T-helper 17 cell (primary cell): ENCODE measurements around the gene DYNC1H1. TPM values are rescaled to one million over a fixed set of nuclear protein-coding genes. Genes with fewer than 3 reads are reported as not detected.
"Not testable (repeated sequence)": the region's sequence is repeated elsewhere in the genome, so short reads cannot be mapped to it uniquely, and the experiment has no call there.

Experiments used
- ATAC-seq: fragments of 150-1000 bp; cut with Tn5 transposase; 2 replicates; pipeline ENCODE4 v1.10.0; 2021; ENCODE audit warnings: mild to moderate bottlenecking, moderate library complexity
- DNase-seq, 3 donors: peaks; one replicate each; pipeline versions ENCODE4 v3.0.0 to v3.0.0-alpha.2; 2020 to 2021
- H3K9me3 ChIP-seq: one replicate; pipeline ENCODE4 v1.7.0; 2013; ENCODE audit warnings: low read length, mild to moderate bottlenecking; ENCODE audit not compliant: control insufficient read depth, poor library complexity, severe bottlenecking
- H3K27ac Mint-ChIP-seq: one replicate; pipeline ENCODE4 v1.8.0; 2022; ENCODE audit warnings: mild to moderate bottlenecking, moderate library complexity, mixed read lengths
- H3K27me3 Mint-ChIP-seq: one replicate; pipeline ENCODE4 v1.8.0; 2022; ENCODE audit warnings: mixed read lengths
- H3K36me3 Mint-ChIP-seq: one replicate; pipeline ENCODE4 v1.8.0; 2022; ENCODE audit warnings: low read depth, mixed read lengths
- H3K4me1 Mint-ChIP-seq: one replicate; pipeline ENCODE4 v1.8.0; 2022; ENCODE audit warnings: mild to moderate bottlenecking, mixed read lengths
- H3K4me3 Mint-ChIP-seq: one replicate; pipeline ENCODE4 v1.8.0; 2022; ENCODE audit warnings: mild to moderate bottlenecking, moderate library complexity, mixed read lengths
- total RNA-seq, 4 donors: library from RNA in 2 of 4; stranded (reverse) in 2 of 4; gene quantifications; one replicate each; pipeline ENCODE4 v1.2.3 and lab custom pipeline; 2022 to 2026

The DYNC1H1 gene
- total RNA-seq, 2 donors from 2014 or later, result 318 to 366 TPM

GRCh38 chr14:101977311-101978071 lies 13.1 kb downstream of the DYNC1H1 start:
- Mint-ChIP-seq H3K4me3 (no peak overlapping the region), H3K27ac (no peak overlapping the region), H3K27me3 (no peaks in the 10 kb centered on the region), H3K36me3 (peaks cover 7% of the 10 kb centered on the region), H3K4me1 (peaks cover 10% of the 10 kb centered on the region)
- H3K9me3 ChIP-seq, result no peaks in the 10 kb centered on the region
- ATAC-seq, result no peak
- no peak for DNase-seq

DNA sequence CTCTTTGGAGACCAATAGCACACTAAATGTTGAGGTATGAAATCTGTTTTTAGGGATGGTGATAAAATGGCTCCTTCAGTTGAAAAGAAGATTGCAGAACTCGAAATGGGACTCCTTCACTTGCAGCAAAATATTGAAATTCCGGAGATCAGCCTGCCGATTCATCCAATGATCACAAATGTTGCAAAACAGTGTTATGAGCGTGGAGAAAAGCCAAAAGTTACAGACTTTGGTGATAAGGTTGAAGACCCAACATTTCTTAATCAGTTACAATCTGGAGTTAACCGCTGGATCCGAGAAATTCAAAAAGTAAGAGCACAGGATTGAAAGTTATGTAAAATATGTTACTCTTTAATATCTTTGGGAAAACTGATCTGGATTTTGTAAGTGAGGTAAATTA lies 15.3 kb downstream of the DYNC1H1 start:
- H3K36me3 Mint-ChIP-seq, result peaks cover 9% of the 10 kb centered on the region
- DNase-seq, result no peak

GRCh38 chr14:101980251-101980650 lies 15.9 kb downstream of the DYNC1H1 start:
- Mint-ChIP-seq H3K27me3 (no peaks in the 10 kb centered on the region), H3K36me3 (peaks cover 9% of the 10 kb centered on the region), H3K4me1 (peaks cover 9% of the 10 kb centered on the region), H3K27ac (no peak overlapping the region), H3K4me3 (no peak overlapping the region)
- ATAC-seq, result no peak
- no peaks in the 10 kb centered on the region for H3K9me3 ChIP-seq
- no peak for DNase-seq

More for the DNA sequence above, 15.3 kb downstream of the DYNC1H1 start:
- H3K9me3 ChIP-seq, result no peaks in the 10 kb centered on the region
- Mint-ChIP-seq H3K27me3 (no peaks in the 10 kb centered on the region), H3K4me1 (peaks cover 12% of the 10 kb centered on the region), H3K4me3 (no peak overlapping the region), H3K27ac (no peak overlapping the region)
- no peak for ATAC-seq

DNA sequence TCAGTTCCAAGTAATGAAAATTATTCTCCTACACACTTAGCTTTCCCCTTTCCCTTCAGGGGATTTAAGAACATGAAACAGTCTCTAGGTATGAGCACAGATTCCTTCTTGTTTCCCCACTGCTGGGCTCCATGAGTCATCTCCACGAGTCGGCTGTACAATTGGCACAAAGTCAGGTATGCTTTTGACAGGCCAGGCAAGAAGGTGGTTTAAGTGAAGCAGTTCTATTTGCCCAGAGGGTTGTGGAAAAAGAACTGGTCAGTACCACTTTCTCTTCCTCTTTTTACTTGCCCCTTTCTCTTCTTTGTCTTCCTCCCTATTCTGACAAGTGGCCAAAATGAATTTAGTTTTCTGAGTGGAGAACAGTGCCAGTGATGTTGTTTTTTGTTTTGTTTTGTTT lies 16.3 kb downstream of the DYNC1H1 start:
- Mint-ChIP-seq H3K27ac (no peak overlapping the region), H3K4me3 (no peak overlapping the region)

DNA sequence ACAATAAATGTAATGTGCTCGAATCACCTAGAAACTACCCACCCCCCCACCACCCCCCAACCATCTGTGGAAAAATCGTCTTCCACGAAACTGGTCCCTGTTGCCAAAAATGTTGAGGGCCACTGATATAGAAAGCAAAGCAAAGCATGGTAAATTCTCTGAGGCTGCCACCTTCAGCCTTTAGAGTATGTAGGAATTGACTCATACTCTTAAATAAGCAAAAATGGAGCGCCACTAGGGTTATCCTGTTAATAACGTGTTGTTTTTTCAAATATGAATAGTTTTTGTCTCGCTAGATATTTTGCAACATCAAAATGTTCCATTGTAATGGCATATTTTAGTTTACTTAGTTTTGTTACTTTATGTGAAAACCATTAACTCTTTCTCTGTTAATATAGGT lies 18.2 kb downstream of the DYNC1H1 start:
- Mint-ChIP-seq H3K36me3 (peaks cover 12% of the 10 kb centered on the region), H3K27me3 (no peaks in the 10 kb centered on the region), H3K4me3 (no peak overlapping the region), H3K27ac (no peak overlapping the region), H3K4me1 (peaks cover 8% of the 10 kb centered on the region)
- no peaks in the 10 kb centered on the region for H3K9me3 ChIP-seq
- ATAC-seq (no peak), DNase-seq (no peak)

More for the DNA sequence above, 16.3 kb downstream of the DYNC1H1 start:
- Mint-ChIP-seq H3K4me1 (peaks cover 8% of the 10 kb centered on the region), H3K36me3 (peaks cover 9% of the 10 kb centered on the region), H3K27me3 (no peaks in the 10 kb centered on the region)
- no peak for DNase-seq
- H3K9me3 ChIP-seq, result no peaks in the 10 kb centered on the region
- no peak for ATAC-seq

GRCh38 chr14:101984831-101985230 lies 20.5 kb downstream of the DYNC1H1 start:
- not testable (repeated sequence) for H3K4me1 Mint-ChIP-seq, H3K4me3 Mint-ChIP-seq, H3K27me3 Mint-ChIP-seq, ATAC-seq, H3K27ac Mint-ChIP-seq, DNase-seq, H3K9me3 ChIP-seq
- peaks cover 12% of the 10 kb centered on the region for H3K36me3 Mint-ChIP-seq

- Mint-ChIP-seq H3K4me1 (peaks cover 2% of the 10 kb centered on the region), H3K27me3 (no peaks in the 10 kb centered on the region), H3K36me3 (peaks cover 5% of the 10 kb centered on the region), H3K27ac (peak overlapping the region; percentile 37), H3K4me3 (no peak overlapping the region)
- ATAC-seq (no peak), DNase-seq (no peak)
- H3K9me3 ChIP-seq, result no peaks in the 10 kb centered on the region
Observed at GRCh38 chr14:101985957-101986356, 21.6 kb downstream of the DYNC1H1 start.

- no peaks in the 10 kb centered on the region for H3K27me3 Mint-ChIP-seq
- peaks cover 5% of the 10 kb centered on the region for H3K36me3 Mint-ChIP-seq
- H3K27ac Mint-ChIP-seq, result no peak overlapping the region
- no peaks in the 10 kb centered on the region for H3K9me3 ChIP-seq
- no peak overlapping the region for H3K4me3 Mint-ChIP-seq
- no peak for DNase-seq
- no peak for ATAC-seq
- peaks cover 2% of the 10 kb centered on the region for H3K4me1 Mint-ChIP-seq
Observed at GRCh38 chr14:101986953-101987352, 22.6 kb downstream of the DYNC1H1 start.

DNA sequence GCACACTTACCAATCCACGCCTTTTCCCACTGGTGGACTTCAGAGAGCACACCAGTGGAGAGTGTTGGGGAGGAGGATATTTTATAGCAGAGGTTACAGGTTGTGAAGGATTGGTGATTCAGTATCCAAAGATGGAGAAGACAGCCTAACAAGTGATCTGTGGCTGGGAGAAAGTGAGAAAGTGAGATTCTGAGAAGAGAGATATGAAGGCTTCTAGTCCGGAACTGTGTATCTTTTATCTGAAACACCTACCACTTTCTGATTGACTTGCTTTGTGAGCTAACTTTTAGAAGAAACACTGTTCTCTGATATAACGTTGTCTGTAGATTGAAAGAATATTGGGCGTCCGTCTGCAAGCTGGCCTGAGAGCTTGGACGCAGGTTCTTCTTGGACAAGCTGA lies 24.0 kb downstream of the DYNC1H1 start:
- Mint-ChIP-seq H3K4me1 (peaks cover 8% of the 10 kb centered on the region), H3K4me3 (no peak overlapping the region), H3K36me3 (peaks cover 14% of the 10 kb centered on the region), H3K27me3 (no peaks in the 10 kb centered on the region), H3K27ac (no peak overlapping the region)
- H3K9me3 ChIP-seq, result no peaks in the 10 kb centered on the region
- ATAC-seq, result no peak
- no peak for DNase-seq

DNA sequence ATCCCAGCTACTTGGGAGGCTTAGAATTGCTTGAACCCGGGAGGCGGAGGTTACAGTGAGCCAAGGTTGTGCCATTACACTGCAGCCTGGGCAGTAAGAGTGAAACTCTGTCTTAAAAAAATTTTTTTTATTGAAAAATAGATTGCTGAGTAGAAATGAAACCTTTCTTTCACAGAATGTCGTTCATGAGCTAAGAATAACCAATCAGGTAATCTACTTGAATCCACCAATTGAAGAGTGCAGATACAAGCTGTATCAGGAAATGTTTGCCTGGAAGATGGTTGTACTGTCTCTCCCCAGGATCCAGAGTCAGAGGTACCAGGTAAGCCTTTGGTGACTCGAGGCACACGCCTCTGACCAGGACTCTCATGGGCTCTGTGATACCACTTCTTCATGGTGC lies 27.0 kb downstream of the DYNC1H1 start:
- peaks cover 20% of the 10 kb centered on the region for H3K36me3 Mint-ChIP-seq
- no peak for DNase-seq
- peaks cover 12% of the 10 kb centered on the region for H3K4me1 Mint-ChIP-seq
- no peaks in the 10 kb centered on the region for H3K27me3 Mint-ChIP-seq
- H3K27ac Mint-ChIP-seq, result peak overlapping the region; percentile 32
- H3K9me3 ChIP-seq, result no peaks in the 10 kb centered on the region
- no peak overlapping the region for H3K4me3 Mint-ChIP-seq
- ATAC-seq, result no peak

DNA sequence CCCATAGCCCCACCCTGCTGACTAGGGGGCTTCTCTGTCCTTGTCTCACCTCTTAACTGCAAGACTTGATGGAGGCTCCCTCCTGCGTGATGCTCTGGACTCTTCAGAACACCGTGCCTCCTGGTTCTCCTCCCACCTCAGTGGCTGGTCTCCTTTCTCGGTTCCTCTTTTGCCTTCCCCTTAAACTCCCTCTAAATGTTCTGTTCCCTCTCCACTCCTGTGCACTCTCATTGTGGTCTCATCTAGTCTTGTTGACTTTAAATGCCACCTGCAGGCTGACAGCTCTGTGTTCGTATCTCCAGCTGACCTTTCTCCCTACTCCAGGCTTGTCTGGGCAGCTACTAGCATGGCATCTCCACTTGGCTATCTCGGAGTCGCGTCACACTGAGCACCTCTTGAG lies 28.3 kb downstream of the DYNC1H1 start:
- Mint-ChIP-seq H3K4me1 (peaks cover 13% of the 10 kb centered on the region), H3K4me3 (no peak overlapping the region), H3K27me3 (no peaks in the 10 kb centered on the region), H3K36me3 (peaks cover 24% of the 10 kb centered on the region), H3K27ac (peak overlapping the region; percentile 82)
- ATAC-seq (peak; percentile 36), DNase-seq (no peak)
- H3K9me3 ChIP-seq, result no peaks in the 10 kb centered on the region

- Mint-ChIP-seq H3K36me3 (peaks cover 20% of the 10 kb centered on the region), H3K27ac (no peak overlapping the region), H3K27me3 (no peaks in the 10 kb centered on the region), H3K4me3 (no peak overlapping the region), H3K4me1 (peaks cover 12% of the 10 kb centered on the region)
- ATAC-seq, result no peak
- DNase-seq, result no peak
- no peaks in the 10 kb centered on the region for H3K9me3 ChIP-seq
Observed at GRCh38 chr14:101997429-101998336, 33.3 kb downstream of the DYNC1H1 start.

- H3K9me3 ChIP-seq, result no peaks in the 10 kb centered on the region
- H3K36me3 Mint-ChIP-seq, result peaks cover 4% of the 10 kb centered on the region
- no peak overlapping the region for H3K27ac Mint-ChIP-seq
- H3K4me1 Mint-ChIP-seq, result peaks cover 2% of the 10 kb centered on the region
- no peak overlapping the region for H3K4me3 Mint-ChIP-seq
- ATAC-seq (no peak), DNase-seq (no peak)
- no peaks in the 10 kb centered on the region for H3K27me3 Mint-ChIP-seq
Observed at GRCh38 chr14:102000902-102001301, 36.5 kb downstream of the DYNC1H1 start.
